NCI-H510A (cell line): ENCODE results near the gene MS4A15.
"Not testable (repeated sequence)": the region's sequence is repeated elsewhere in the genome, so short reads cannot be mapped to it uniquely, and the experiment has no call there.

ENCODE experiments used
- DNase-seq: peaks from one replicate; lab custom pipeline; 2025; lab: John Stamatoyannopoulos, UW

Gene MS4A15

DNA sequence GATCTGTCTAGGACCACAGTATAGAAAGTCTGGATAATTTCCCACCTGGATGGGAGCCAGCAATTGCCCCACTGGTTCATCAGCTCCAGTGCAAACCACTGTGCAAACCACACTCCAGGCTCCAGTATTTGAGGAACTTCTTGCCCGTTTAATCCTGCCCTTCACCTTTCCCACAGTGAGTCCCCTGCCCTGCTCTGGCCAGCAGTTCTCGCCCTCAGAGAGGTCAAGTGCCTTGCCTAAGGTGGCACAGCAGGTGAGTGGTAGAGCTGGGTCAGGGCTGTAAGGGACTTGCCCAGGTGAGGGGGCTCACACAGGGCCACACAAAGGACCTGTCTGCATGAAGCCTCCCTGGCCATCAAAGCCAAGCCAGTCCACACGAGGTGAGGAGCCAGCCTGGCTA, 52.6 kb downstream of the MS4A15 start:
- DNase-seq = no peak

DNA sequence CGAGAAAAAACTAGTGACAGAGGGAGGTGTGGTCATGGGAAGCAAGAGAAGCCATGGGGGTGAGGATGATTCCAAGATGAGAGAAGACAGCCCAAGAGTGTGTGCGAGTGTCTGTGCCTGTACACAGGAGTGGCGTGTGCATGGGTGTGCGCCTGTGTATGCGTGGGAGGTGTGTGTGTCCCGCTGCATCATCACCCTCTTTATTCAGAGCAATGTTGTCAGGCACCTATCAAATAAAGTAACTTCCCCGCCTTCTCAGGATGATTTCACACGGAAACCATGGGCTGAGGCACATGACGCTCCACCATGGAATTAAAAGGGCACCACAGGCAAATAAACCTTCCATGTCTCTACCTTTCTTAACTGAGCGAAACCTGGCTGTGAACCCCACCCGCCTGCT, 53.0 kb downstream of the MS4A15 start:
- DNase-seq = no peak

DNA sequence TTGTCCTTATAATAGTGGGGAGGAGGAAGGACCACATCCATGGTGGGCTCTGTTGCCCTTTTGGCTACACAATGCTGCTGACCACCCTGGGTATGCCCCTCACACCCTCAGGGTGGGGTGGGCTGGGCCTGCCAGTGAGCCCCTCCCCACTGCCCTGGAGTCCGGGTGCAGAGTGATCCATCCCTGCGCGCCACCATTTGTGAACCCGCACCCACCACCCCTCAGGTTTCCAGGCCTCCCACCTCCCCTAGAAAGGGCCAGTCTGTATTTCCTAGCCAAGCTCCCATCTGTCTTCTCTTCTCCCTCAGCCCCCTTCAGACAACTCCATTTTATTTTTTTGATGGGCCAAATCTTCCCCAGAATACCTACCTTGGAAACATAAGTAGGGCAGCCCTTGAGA, 53.5 kb downstream of the MS4A15 start:
- DNase-seq = no peak

DNA sequence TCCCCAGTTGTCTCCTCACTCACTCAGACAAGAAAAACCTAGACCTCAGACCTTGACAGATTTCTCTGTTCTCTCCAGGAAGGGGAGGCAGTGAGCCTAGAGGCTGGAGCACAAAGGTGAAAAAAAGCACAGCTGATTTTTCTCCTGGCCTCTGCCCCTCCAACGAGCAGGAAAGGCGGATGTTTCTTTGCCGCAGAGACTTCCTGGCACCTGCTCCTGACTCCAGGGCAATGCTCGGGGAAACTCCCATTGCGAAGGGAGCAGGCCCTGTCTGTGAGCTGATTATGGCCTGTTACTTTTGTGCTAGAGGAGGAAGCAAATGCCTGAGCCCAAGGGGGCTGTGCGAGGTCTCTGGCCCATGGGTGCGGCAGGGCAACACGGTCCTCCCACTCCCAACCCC, 53.9 kb downstream of the MS4A15 start:
- no peak for DNase-seq

DNA sequence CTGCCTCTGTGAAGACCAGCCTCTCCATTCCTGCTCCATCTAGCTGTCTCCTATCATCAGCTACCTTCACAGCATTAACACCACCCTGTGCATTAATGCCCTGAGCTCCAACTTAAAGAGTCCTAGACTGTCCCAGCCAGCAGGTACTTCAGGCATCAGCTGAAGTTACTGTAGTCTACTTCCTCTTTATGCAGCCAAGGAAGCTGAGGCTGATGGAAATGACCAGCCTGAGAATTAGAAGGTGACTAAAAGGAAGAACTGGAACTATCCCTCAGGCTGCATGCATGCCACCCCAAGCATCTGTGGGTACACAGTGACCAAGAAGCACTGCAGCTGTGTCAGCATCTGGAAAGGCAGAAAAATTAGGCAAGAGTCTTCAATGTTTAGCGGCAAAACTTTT, 56.7 kb downstream of the MS4A15 start:
- DNase-seq = no peak

DNA sequence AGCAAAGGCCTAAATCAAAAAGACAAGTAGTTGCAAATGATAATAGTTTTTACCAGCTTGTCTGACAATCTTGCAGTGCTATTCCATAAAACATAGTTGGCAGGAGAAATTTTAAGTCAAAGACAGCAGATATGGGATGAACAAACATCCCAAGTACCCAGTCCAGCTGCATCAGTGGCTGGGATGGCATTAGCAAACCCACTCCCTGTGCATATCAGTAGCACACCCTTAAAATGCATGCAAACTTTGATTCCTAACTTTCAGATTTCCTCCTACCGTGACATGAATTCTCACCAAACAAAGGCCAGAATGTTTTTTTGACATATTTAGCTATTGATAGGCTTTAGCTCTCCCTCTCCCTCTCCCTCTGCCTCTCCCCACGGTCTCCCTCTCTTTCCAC, 57.4 kb downstream of the MS4A15 start:
- no peak for DNase-seq

DNA sequence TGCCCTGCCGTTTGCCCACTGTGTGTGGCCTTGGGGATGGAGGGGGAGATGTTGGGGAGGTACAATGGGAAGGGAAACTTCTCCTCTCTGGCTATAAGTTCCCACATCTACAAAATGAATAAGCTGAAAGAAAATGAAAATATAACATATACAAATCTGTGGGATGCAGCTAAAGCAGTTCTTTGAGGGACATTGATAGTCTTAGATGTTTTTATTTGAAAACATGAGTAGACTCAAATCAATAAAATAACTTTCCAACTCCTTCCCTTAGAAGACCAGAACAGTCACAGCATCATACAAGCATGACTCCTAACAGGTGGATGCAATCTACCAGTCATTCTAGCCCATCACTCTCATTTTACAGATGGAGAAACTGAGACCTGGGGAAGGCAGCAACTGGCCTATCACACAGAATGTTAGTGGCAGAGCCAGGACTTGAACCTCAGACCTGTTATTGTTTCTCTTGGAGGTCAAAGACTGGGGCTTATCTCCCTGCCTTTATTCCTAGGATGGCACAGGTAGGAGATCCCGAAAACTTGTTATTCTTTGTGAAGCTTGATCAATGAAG, 60.0 kb downstream of the MS4A15 start:
- DNase-seq = no peak

DNA sequence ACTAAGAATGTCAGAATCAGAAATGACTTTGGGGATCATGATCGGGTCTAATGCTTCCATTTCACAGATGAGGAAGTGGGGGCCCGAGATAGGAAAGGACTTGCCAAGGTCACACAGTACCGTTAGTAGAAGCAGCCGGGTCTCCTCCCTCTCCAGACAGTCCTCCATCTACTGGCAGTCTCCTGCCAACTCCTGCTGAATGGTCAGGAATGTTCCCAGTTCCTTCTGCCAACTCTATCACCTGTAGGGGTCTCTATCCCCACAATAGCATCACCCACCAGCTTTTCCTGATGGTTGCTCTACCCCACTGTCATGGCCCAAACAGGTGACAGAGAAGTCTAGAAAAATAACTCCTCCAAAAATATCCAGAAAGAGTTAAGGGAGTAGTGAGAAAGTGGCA, 61.4 kb downstream of the MS4A15 start:
- DNase-seq = no peak

DNA sequence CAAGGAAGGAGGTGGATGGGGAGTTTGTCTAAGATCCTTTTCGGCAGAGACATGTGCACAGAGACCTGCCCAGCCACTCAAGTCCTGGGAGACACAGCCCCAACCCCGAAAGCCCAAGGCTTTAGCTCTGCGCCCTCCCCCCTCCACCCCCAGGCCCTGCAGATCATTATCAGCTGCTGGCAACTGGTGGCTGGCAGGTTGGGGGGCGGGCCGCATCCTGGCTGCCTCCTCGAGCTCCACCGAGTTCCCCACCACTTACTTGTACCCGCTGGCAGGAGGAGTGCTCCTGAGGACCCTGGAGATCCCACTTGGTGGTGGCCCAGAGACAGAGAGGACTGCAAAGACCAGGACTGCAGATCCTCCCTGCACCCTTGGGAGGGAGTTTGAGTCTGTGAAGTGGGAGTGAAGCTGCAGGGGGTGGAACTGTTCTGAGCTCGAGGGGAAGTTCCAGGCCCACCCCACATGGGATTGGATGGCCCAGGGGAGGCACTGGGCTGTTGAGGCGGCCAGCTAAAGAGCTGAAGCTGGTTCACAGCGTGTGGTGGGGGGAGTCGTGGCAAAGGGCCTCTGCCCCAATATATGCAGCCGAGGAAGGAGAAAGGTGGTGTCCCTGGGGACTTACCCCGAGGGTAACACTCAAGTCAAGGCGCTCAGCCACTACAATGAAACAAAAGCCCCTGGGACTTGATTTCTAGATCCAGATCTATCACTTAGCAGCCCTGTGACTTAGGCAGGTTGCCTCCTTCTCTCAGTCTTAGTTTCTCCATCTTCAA, 65.3 kb downstream of the MS4A15 start:
- DNase-seq = no peak

DNA sequence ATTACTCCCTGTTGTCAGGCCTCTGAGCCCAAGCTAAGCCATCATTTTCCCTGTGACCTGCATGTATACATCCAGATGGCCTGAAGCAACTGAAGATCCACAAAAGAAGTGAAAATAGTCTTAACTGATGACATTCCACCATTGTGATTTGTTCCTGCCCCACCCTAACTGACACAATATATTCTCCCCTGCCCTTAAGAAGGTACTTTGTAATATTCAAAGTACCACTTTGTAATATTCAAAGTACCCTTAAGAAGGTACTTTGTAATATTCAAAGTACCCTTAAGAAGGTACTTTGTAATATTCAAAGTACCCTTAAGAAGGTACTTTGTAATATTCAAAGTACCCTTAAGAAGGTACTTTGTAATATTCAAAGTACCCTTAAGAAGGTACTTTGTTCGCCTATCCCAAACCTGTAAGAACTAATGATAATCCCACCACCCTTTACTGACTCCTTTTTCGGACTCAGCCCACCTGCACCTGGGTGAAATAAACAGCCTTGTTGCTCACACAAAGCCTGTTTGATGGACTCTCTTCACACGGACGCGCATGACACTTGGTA, 67.2 kb downstream of the MS4A15 start:
- DNase-seq = not testable (repeated sequence)

DNA sequence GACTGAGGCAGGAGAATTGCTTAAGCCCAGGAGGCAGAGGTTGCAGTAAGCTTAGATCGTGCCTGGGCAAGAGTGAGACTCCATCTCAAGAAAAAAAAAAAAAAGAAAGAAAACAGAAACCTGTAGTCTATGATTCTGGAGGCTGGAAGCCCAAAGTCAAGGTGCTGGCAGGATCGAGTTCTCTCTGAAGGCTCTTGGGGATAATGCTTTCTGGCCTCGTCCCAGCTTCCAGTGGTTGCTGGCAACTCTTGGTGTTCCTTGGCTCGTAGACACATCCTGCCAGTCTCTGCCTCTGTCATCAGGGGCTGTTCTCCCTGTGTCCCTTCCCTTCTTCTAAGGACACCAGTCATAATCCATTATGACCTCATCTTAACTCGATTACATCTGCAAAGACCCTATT, 68.5 kb downstream of the MS4A15 start:
- no peak for DNase-seq

DNA sequence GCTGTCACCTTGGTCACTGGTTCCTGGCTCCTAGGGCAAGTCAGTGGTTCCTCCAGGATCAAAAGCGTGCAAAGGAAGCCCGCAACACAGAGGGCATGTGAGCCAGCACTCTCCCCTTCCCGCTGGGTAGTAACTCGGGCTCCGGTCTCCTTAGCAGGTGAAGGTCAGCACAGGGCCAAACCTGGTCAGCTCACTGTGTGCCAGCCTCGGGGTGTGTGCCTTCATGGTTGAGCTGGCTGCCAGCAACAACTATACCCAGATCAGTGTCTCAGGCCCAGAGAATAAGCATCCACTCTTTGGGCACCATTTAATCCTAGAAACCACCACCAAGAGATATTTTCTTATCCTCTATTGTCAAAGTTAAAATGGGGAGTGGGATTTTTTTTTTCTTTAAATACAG, 69.1 kb downstream of the MS4A15 start:
- DNase-seq = no peak
